ENCODE data around the gene PIK3R3. TPM values are rescaled to one million over a fixed set of nuclear protein-coding genes. Genes with fewer than 3 reads are reported as not detected.

PIK3R3 gene
- total and polyA plus RNA-seq, 7 experiments from 2014 or later = 0.03 to 3.0 (median 0.39) TPM; not detected in 1

- intact Hi-C loops (cut with micrococcal nuclease) = no loop called here
- POLR2A ChIA-PET = no interaction called here
- Mint-ChIP-seq H3K9me3 (peaks cover 0 to 3% (median 0%) of the 10 kb centered on the region in 11 donors), H3K27ac (no peak overlapping the region), H3K4me1 (no peaks in the 10 kb centered on the region), H3K4me3 (no peak overlapping the region), H3K27me3 (no peaks in the 10 kb centered on the region), H3K36me3 (peaks cover 7 to 19% (median 13%) of the 10 kb centered on the region in 5 donors)
- H3K27ac ChIP-seq (ENCODE audit: low read depth, low read length) = no peak overlapping the region
- H3K27me3 ChIP-seq (ENCODE audit: control insufficient read depth in 2 of 2, insufficient read depth in 2 of 2, low read length in 2 of 2) = no peaks in the 10 kb centered on the region
- no peaks in the 10 kb centered on the region for H3K4me1 ChIP-seq (ENCODE audit: control insufficient read depth in 2 of 2, insufficient read depth in 2 of 2, low read length in 2 of 2)
- CTCF ChIA-PET = interaction anchor here (0.6 kb wide), 1 partner anchor 8 kb away, joined by 3 read pairs; no protein-coding TSS in a partner anchor
- H3K36me3 ChIP-seq (ENCODE audit: control insufficient read depth in 2 of 3, insufficient read depth in 3 of 3, low read length in 3 of 3) = peaks cover 0 to 6% (median 0%) of the 10 kb centered on the region in 3 experiments
- DNase-seq (no peak), ATAC-seq (no peak)
- H3K4me3 ChIP-seq (ENCODE audit: low read length) = no peak overlapping the region
- H3K9me3 ChIP-seq (ENCODE audit: control insufficient read depth in 2 of 3, low read length in 3 of 3) = no peaks in the 10 kb centered on the region
Measured at GRCh38 chr1:46013581-46013980, 118.8 kb downstream of the PIK3R3 start.

DNA sequence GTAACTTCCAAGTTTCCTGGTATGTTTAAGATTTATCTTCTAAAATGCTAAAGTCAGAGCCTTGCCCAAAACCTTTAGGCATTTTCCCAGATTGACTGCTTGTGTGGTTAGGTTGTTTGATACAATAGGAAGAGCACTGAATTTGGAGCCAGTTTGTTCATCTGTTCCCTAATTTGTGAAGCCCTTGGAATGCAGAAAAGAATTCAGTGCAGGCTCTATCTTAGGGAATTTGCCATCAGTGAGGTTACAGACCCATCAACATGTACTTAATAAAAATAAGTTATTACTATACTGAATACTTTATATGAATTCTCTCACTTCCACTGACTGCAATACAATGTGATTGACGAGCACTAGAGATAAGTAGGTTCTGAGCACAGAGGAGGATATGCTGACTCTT lies 120.2 kb downstream of the PIK3R3 start:
- Histone ChIP-seq H3K9me3 (ENCODE audit: control insufficient read depth in 2 of 3, low read length in 3 of 3) (no peaks in the 10 kb centered on the region), H3K27ac (ENCODE audit: low read depth, low read length) (no peak overlapping the region), H3K27me3 (ENCODE audit: control insufficient read depth in 2 of 2, insufficient read depth in 2 of 2, low read length in 2 of 2) (no peaks in the 10 kb centered on the region), H3K36me3 (ENCODE audit: control insufficient read depth in 2 of 3, insufficient read depth in 3 of 3, low read length in 3 of 3) (peaks cover 0 to 6% (median 0%) of the 10 kb centered on the region in 3 experiments), H3K4me3 (ENCODE audit: low read length) (no peak overlapping the region), H3K4me1 (ENCODE audit: control insufficient read depth in 2 of 2, insufficient read depth in 2 of 2, low read length in 2 of 2) (no peaks in the 10 kb centered on the region)
- POLR2A ChIA-PET = no interaction called here
- peaks cover 0 to 3% (median 0%) of the 10 kb centered on the region in 11 donors for H3K9me3 Mint-ChIP-seq
- H3K4me1 Mint-ChIP-seq = no peaks in the 10 kb centered on the region
- intact Hi-C loops (cut with micrococcal nuclease) = no loop called here
- no peaks in the 10 kb centered on the region for H3K27me3 Mint-ChIP-seq
- H3K4me3 Mint-ChIP-seq = no peak overlapping the region
- CTCF ChIA-PET = no interaction called here
- DNase-seq (no peak), ATAC-seq (no peak)
- no peak overlapping the region for H3K27ac Mint-ChIP-seq
- H3K36me3 Mint-ChIP-seq = peaks cover 14 to 33% (median 21%) of the 10 kb centered on the region in 5 donors

DNA sequence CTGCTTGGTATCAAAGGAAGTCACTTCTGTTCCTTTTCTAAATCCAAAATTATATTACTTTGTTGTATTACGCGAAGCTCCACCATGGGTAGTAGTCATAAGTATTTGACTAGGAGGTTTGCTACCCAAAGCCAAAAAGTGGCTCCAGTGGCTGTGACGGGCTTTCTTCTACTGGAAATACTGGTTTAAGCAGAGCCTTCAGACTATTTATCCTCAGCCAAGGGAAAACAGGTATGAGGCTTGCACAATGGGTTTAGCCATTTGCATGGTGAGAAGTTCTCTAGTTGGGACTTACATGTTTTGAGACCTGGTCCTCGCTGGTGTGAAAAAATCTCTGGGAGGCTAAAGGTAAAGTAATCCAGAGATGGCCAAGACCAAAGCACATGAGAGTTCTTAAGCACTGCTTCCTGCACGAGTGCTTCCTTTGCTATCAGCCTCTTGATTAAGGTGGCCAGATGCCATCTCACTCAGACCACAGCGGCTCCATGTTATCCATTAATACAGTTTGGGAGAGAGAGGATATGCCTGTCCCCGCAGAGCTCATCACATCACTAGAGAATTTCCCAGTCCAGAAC lies 121.2 kb downstream of the PIK3R3 start:
- Histone ChIP-seq H3K4me1 (ENCODE audit: control insufficient read depth in 2 of 2, insufficient read depth in 2 of 2, low read length in 2 of 2) (no peaks in the 10 kb centered on the region), H3K27me3 (ENCODE audit: control insufficient read depth in 2 of 2, insufficient read depth in 2 of 2, low read length in 2 of 2) (no peaks in the 10 kb centered on the region), H3K9me3 (ENCODE audit: control insufficient read depth in 2 of 3, low read length in 3 of 3) (no peaks in the 10 kb centered on the region), H3K4me3 (ENCODE audit: low read length) (no peak overlapping the region), H3K36me3 (ENCODE audit: control insufficient read depth in 2 of 3, insufficient read depth in 3 of 3, low read length in 3 of 3) (peaks cover 0 to 6% (median 1%) of the 10 kb centered on the region in 3 experiments), H3K27ac (ENCODE audit: low read depth, low read length) (no peak overlapping the region)
- H3K4me1 Mint-ChIP-seq = no peaks in the 10 kb centered on the region
- CTCF ChIA-PET = no interaction called here
- H3K4me3 Mint-ChIP-seq = no peak overlapping the region
- intact Hi-C loops (cut with micrococcal nuclease) = no loop called here
- DNase-seq = no peak
- H3K27ac Mint-ChIP-seq = no peak overlapping the region
- ATAC-seq = no peak
- H3K27me3 Mint-ChIP-seq = no peaks in the 10 kb centered on the region
- H3K36me3 Mint-ChIP-seq = peaks cover 18 to 41% (median 25%) of the 10 kb centered on the region in 5 donors
- POLR2A ChIA-PET = no interaction called here
- peaks cover 0 to 3% (median 0%) of the 10 kb centered on the region in 11 donors for H3K9me3 Mint-ChIP-seq

DNA sequence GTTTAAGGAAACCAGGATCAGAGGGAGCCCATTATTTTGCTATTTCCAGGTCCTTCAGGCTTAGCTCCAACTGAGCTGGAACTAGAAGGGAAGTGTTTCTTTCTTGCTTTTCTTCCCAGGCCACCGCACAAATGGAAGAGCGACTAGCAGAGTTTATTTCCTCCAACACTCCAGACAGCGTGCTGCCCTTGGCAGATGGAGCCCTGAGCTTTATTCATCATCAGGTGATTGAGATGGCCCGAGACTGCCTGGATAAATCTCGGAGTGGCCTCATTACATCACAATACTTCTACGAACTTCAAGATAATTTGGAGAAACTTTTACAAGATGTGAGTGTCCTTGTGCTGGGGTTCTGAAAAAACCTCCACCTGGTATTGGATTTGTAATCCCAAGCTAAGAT lies 121.8 kb downstream of the PIK3R3 start:
- no peaks in the 10 kb centered on the region for H3K27me3 Mint-ChIP-seq
- Histone ChIP-seq H3K36me3 (ENCODE audit: control insufficient read depth in 2 of 3, insufficient read depth in 3 of 3, low read length in 3 of 3) (peaks cover 0 to 6% (median 4%) of the 10 kb centered on the region in 3 experiments), H3K27ac (ENCODE audit: low read depth, low read length) (no peak overlapping the region), H3K9me3 (ENCODE audit: control insufficient read depth in 2 of 3, low read length in 3 of 3) (no peaks in the 10 kb centered on the region), H3K4me3 (ENCODE audit: low read length) (no peak overlapping the region), H3K27me3 (ENCODE audit: control insufficient read depth in 2 of 2, insufficient read depth in 2 of 2, low read length in 2 of 2) (no peaks in the 10 kb centered on the region), H3K4me1 (ENCODE audit: control insufficient read depth in 2 of 2, insufficient read depth in 2 of 2, low read length in 2 of 2) (no peaks in the 10 kb centered on the region)
- H3K4me1 Mint-ChIP-seq = no peaks in the 10 kb centered on the region
- peaks cover 18 to 43% (median 27%) of the 10 kb centered on the region in 5 donors for H3K36me3 Mint-ChIP-seq
- no peak overlapping the region for H3K4me3 Mint-ChIP-seq
- intact Hi-C loops (cut with micrococcal nuclease) = no loop called here
- H3K27ac Mint-ChIP-seq = no peak overlapping the region
- ChIA-PET CTCF (no interaction called here), POLR2A (no interaction called here)
- DNase-seq = no peak
- H3K9me3 Mint-ChIP-seq = peaks cover 0 to 3% (median 0%) of the 10 kb centered on the region in 11 donors
- ATAC-seq = no peak

- Histone ChIP-seq H3K9me3 (ENCODE audit: control insufficient read depth in 2 of 3, low read length in 3 of 3) (no peaks in the 10 kb centered on the region), H3K27me3 (ENCODE audit: control insufficient read depth in 2 of 2, insufficient read depth in 2 of 2, low read length in 2 of 2) (no peaks in the 10 kb centered on the region), H3K4me3 (ENCODE audit: low read length) (no peak overlapping the region), H3K27ac (ENCODE audit: low read depth, low read length) (no peak overlapping the region), H3K4me1 (ENCODE audit: control insufficient read depth in 2 of 2, insufficient read depth in 2 of 2, low read length in 2 of 2) (no peaks in the 10 kb centered on the region), H3K36me3 (ENCODE audit: control insufficient read depth in 2 of 3, insufficient read depth in 3 of 3, low read length in 3 of 3) (peaks cover 0 to 6% (median 4%) of the 10 kb centered on the region in 3 experiments)
- no peak overlapping the region for H3K27ac Mint-ChIP-seq
- no peak for ATAC-seq
- intact Hi-C loops (cut with micrococcal nuclease) = no loop called here
- no peaks in the 10 kb centered on the region for H3K4me1 Mint-ChIP-seq
- DNase-seq = no peak
- no peak overlapping the region for H3K4me3 Mint-ChIP-seq
- POLR2A ChIA-PET = no interaction called here
- CTCF ChIA-PET = no interaction called here
- no peaks in the 10 kb centered on the region for H3K9me3 Mint-ChIP-seq
- no peaks in the 10 kb centered on the region for H3K27me3 Mint-ChIP-seq
- H3K36me3 Mint-ChIP-seq = peaks cover 18 to 52% (median 26%) of the 10 kb centered on the region in 5 donors
Measured at GRCh38 chr1:46008585-46008984, 123.8 kb downstream of the PIK3R3 start.

- ChIA-PET POLR2A (no interaction called here), CTCF (no interaction called here)
- Mint-ChIP-seq H3K36me3 (peaks cover 18 to 45% (median 22%) of the 10 kb centered on the region in 5 donors), H3K9me3 (no peaks in the 10 kb centered on the region), H3K4me3 (no peak overlapping the region), H3K27me3 (no peaks in the 10 kb centered on the region), H3K4me1 (peaks cover 0 to 2% (median 0%) of the 10 kb centered on the region in 7 donors), H3K27ac (no peak overlapping the region)
- no peak overlapping the region for H3K4me3 ChIP-seq (ENCODE audit: low read length)
- H3K4me1 ChIP-seq (ENCODE audit: control insufficient read depth in 2 of 2, insufficient read depth in 2 of 2, low read length in 2 of 2) = no peaks in the 10 kb centered on the region
- peaks cover 0 to 6% (median 4%) of the 10 kb centered on the region in 3 experiments for H3K36me3 ChIP-seq (ENCODE audit: control insufficient read depth in 2 of 3, insufficient read depth in 3 of 3, low read length in 3 of 3)
- no peak overlapping the region for H3K27ac ChIP-seq (ENCODE audit: low read depth, low read length)
- DNase-seq (no peak), ATAC-seq (no peak)
- intact Hi-C loops (cut with micrococcal nuclease) = no loop called here
- H3K9me3 ChIP-seq (ENCODE audit: control insufficient read depth in 2 of 3, low read length in 3 of 3) = no peaks in the 10 kb centered on the region
- H3K27me3 ChIP-seq (ENCODE audit: control insufficient read depth in 2 of 2, insufficient read depth in 2 of 2, low read length in 2 of 2) = no peaks in the 10 kb centered on the region
Measured at GRCh38 chr1:46005594-46005993, 126.8 kb downstream of the PIK3R3 start.

DNA sequence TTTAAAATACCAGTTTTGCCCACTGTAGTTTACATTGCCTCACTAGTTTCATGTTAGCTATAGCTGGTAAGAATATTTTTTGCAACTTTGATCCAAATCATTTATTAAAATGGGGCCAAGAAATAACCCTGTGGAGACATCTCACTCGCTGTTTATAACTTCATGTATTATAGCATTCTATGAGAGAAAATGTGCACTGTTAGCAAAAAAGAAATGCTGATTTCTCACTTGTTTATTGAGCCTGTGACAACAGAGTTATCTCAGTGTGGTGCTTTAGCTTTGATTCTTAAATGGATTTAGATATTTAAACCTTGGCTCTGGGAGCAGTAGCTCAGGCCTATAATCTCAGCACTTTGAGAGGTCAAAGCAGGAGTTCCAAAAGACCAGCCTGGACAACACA lies 127.9 kb downstream of the PIK3R3 start:
- intact Hi-C loops (cut with micrococcal nuclease) = no loop called here
- no peaks in the 10 kb centered on the region for H3K27me3 ChIP-seq (ENCODE audit: control insufficient read depth in 2 of 2, insufficient read depth in 2 of 2, low read length in 2 of 2)
- DNase-seq (no peak), ATAC-seq (no peak)
- no peaks in the 10 kb centered on the region for H3K9me3 ChIP-seq (ENCODE audit: control insufficient read depth in 2 of 3, low read length in 3 of 3)
- Mint-ChIP-seq H3K4me3 (no peak overlapping the region), H3K27ac (no peak overlapping the region), H3K36me3 (peaks cover 14 to 36% (median 21%) of the 10 kb centered on the region in 5 donors), H3K9me3 (no peaks in the 10 kb centered on the region), H3K27me3 (no peaks in the 10 kb centered on the region), H3K4me1 (peaks cover 0 to 5% (median 0%) of the 10 kb centered on the region in 7 donors)
- no peak overlapping the region for H3K27ac ChIP-seq (ENCODE audit: low read depth, low read length)
- H3K4me3 ChIP-seq (ENCODE audit: low read length) = no peak overlapping the region
- no peaks in the 10 kb centered on the region for H3K4me1 ChIP-seq (ENCODE audit: control insufficient read depth in 2 of 2, insufficient read depth in 2 of 2, low read length in 2 of 2)
- ChIA-PET POLR2A (interaction anchor here (0.6 kb wide), 1 partner anchor 43 kb away, joined by 3 read pairs; no protein-coding TSS in a partner anchor), CTCF (no interaction called here)
- H3K36me3 ChIP-seq (ENCODE audit: control insufficient read depth in 2 of 3, insufficient read depth in 3 of 3, low read length in 3 of 3) = peaks cover 0 to 4% (median 2%) of the 10 kb centered on the region in 3 experiments
